Stomach (tissue), 9 donors: Measurements from ENCODE around the gene AGBL4. TPM values are rescaled to one million over a fixed set of nuclear protein-coding genes. Genes with fewer than 3 reads are reported as not detected.

Source experiments
- DNase-seq, 2 donors: peaks; one replicate each; pipeline versions ENCODE4 v3.0.0 to v3.0.0-alpha.2; 2013 to 2019
- H3K27ac ChIP-seq, 5 donors: fragments of 200-600 bp in 4 of 5; sonication (generic) in 4 of 5; one replicate each; pipeline ENCODE4 v1.5.1; 2013 to 2019; ENCODE audit warnings: mild to moderate bottlenecking in 1 of 5, moderate library complexity in 1 of 5
- H3K27me3 ChIP-seq, 3 donors: fragments of 200-600 bp; sonication (generic); one replicate each; pipeline ENCODE4 v1.5.1; 2017 to 2019; ENCODE audit warnings: mixed run types in 1 of 3
- H3K36me3 ChIP-seq, 4 donors: fragments of 200-600 bp; sonication (generic); 1 replicate in 3 of 4; 2 replicates in 1 of 4; pipeline ENCODE4 v1.5.1; 2016 to 2019
- H3K4me1 ChIP-seq, 4 donors: fragments of 200-600 bp; sonication (generic); one replicate each; pipeline ENCODE4 v1.5.1; 2016 to 2019
- H3K4me3 ChIP-seq, 4 donors: fragments of 200-600 bp; sonication (generic) in 3 of 4; one replicate each; pipeline ENCODE4 v1.5.1; 2016 to 2019; ENCODE audit warnings: mild to moderate bottlenecking in 1 of 4
- H3K9me3 ChIP-seq, 4 donors: fragments of 200-600 bp; sonication (generic); one replicate each; pipeline ENCODE4 v1.5.1; 2016 to 2019
- EP300 ChIP-seq: sonication (generic); formaldehyde crosslinking; IDR thresholded peaks from one replicate; pipeline ENCODE4 v1.6.1; 2017; ENCODE audit warnings: antibody characterized with exemption
- POLR2A ChIP-seq, 4 donors: fragments of 450-650 bp; IDR thresholded peaks; one replicate each; pipeline ENCODE4 v1.6.1; 2016; ENCODE audit warnings: antibody characterized with exemption in 4 of 4, control low read depth in 2 of 4, mild to moderate bottlenecking in 1 of 4, moderate library complexity in 1 of 4
- POLR2AphosphoS5 ChIP-seq, 3 donors: sonication (generic); formaldehyde crosslinking; IDR thresholded peaks; one replicate each; pipeline ENCODE4 v1.6.1; 2016; ENCODE audit warnings: antibody characterized with exemption in 3 of 3
- WGBS, 5 donors: extraction: QIAGEN DNeasy Blood & Tissue Kit in 3 of 5; methylation state at CpG; one replicate each; pipeline versions ENCODE4 v1.1.5 to v1.1.7; 2013 to 2018; 5-methylcytosine and 5-hydroxymethylcytosine counted together
- intact Hi-C: fragments of 100-400 bp; cut with DNase I; formaldehyde crosslinking; loops from one replicate; pipeline ENCODE4 v1.15.1; 2023; ENCODE audit warnings: low total_unique reads
- polyA plus RNA-seq, 3 donors: library from polyadenylated mRNA; stranded (reverse); fragments of 200-250 nt; gene quantifications; one replicate each; pipeline ENCODE4 v1.2.3, GENCODE V29; 2013
- total RNA-seq, 5 donors: library from RNA; depleted of rRNA; stranded (reverse); fragments of >200 nt; gene quantifications; one replicate each; pipeline versions ENCODE4 v1.1.0 to v1.2.3, GENCODE V29; 2014 to 2016
- TF ChIP-seq, protein P1 (sequence below), 7 experiments: fragments of 450-650 bp in 4 of 7; fragments of 200-600 bp in 3 of 7; sonication (generic) in 3 of 7; IDR thresholded peaks; one replicate each; pipeline ENCODE4 v1.5.1; 2016 to 2019; ENCODE audit warnings: antibody characterized with exemption in 7 of 7, control low read depth in 2 of 7, mild to moderate bottlenecking in 1 of 7
- donor health status: healthy with polysubstance abuse.
- donor health status: Bipolar disorder and iron deficiency.
- donor health status: healthy.

The AGBL4 gene
- total and polyA plus RNA-seq, 8 donors: 0.92 TPM; not detected in 7

DNA sequence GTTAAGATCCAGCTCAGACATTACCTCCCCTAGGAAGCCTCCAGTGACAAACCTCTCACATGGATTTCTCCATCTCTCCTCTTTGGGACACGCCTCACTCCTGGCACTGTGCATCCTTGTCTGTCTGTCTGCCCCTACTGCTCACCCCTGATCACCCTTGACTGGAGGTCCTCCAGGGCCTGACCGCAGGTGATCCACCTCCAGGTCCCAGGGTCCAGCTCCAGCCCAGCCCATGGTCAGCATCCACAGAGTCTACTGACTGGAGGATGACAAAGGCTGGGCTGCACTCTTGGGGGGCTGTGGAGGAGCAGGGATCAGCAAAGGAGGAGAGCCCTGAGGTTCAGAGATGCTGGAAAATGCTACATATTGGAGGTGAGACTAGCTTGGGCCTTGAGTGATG lies 1312.8 kb downstream of the AGBL4 start:
- no peak overlapping the region for H3K27ac ChIP-seq
- WGBS, 5 donors: 93 to 100% (median 95%) methylated on average over 2 of the region's 2 CpGs
- H3K9me3 ChIP-seq: no peaks in the 10 kb centered on the region
- no peaks in the 10 kb centered on the region for H3K27me3 ChIP-seq
- no peak overlapping the region for H3K4me3 ChIP-seq
- no peak for DNase-seq
- intact Hi-C loops: no loop called here
- no peaks in the 10 kb centered on the region for H3K36me3 ChIP-seq
- H3K4me1 ChIP-seq: no peaks in the 10 kb centered on the region
- TF ChIP-seq POLR2A (IDR thresholded peaks at IDR 0.05): no peak
- TF ChIP-seq, protein P1, sequence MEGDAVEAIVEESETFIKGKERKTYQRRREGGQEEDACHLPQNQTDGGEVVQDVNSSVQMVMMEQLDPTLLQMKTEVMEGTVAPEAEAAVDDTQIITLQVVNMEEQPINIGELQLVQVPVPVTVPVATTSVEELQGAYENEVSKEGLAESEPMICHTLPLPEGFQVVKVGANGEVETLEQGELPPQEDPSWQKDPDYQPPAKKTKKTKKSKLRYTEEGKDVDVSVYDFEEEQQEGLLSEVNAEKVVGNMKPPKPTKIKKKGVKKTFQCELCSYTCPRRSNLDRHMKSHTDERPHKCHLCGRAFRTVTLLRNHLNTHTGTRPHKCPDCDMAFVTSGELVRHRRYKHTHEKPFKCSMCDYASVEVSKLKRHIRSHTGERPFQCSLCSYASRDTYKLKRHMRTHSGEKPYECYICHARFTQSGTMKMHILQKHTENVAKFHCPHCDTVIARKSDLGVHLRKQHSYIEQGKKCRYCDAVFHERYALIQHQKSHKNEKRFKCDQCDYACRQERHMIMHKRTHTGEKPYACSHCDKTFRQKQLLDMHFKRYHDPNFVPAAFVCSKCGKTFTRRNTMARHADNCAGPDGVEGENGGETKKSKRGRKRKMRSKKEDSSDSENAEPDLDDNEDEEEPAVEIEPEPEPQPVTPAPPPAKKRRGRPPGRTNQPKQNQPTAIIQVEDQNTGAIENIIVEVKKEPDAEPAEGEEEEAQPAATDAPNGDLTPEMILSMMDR (IDR thresholded peaks at IDR 0.05): no peak
- TF ChIP-seq EP300: no peak
- TF ChIP-seq POLR2AphosphoS5 (IDR thresholded peaks at IDR 0.05): no peak

DNA sequence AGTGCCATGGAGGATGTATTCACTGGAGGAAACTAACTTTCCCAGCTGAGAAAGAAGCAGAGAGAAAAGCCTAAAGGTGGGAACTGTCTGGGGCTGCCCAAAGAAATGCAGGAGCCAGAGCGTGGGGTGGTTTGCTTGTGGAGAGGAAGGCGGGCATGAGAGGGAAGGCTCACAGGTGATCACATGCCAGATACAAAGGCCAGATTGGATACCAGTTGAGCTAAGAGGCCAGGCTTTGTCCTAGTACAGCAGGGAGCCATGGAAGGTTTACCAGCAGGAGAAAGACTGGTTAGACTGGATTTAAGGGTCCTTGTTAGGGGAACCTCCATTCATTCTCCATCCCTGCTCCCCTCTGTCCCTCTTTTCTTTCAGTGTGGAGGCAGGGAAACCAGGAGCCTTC lies 1313.4 kb downstream of the AGBL4 start:
- intact Hi-C loops: no loop called here
- no peak overlapping the region for H3K27ac ChIP-seq
- no peak for DNase-seq
- H3K36me3 ChIP-seq: no peaks in the 10 kb centered on the region
- 82 to 100% (median 86%) methylated on average over 2 of the region's 2 CpGs for WGBS, 5 donors
- TF ChIP-seq EP300 (no peak), POLR2AphosphoS5 (IDR thresholded peaks at IDR 0.05) (no peak), POLR2A (IDR thresholded peaks at IDR 0.05) (no peak)
- TF ChIP-seq, protein P1 (IDR thresholded peaks at IDR 0.05): no peak
- no peak overlapping the region for H3K4me3 ChIP-seq
- no peaks in the 10 kb centered on the region for H3K4me1 ChIP-seq
- H3K9me3 ChIP-seq: no peaks in the 10 kb centered on the region
- H3K27me3 ChIP-seq: no peaks in the 10 kb centered on the region

DNA sequence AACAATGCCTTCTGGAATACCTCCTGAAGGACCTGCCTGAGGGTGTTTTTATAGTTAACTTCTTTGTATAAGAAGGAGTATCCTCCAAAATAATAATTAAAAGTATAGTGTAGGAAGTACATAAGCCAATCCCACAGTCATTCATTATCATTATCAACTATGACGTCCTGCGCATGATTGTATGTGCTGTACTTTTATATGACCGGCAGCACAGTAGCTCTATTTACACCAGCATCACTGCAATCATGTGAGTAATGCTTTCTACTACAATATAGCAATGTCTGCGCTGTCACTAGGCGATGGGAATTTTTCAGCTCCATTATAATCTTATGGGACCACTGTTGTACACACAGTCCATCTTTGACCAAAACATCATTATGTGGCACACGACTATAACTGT lies 1319.0 kb downstream of the AGBL4 start:
- no peaks in the 10 kb centered on the region for H3K9me3 ChIP-seq
- H3K27ac ChIP-seq: no peak overlapping the region
- 84 to 90% (median 87%) methylated on average over 6 of the region's 6 CpGs for WGBS, 5 donors

DNA sequence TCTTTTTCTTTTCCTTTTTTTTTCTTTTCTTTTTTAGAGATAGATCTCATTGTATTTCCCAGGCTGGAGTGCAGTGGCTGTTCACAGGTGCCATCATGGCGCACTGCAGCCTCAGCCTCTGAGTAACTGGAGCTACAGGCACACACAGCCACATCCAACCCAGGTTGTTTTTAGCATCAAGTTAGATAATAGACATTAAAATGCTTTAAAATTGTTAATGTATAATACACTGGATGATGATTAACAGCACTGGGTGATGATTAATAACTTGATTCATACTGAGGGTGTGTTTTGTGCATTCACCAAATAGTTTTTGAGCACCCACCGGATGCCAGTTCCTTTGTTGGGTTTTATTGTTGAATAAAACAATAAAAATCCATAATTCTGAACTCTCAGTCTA lies 1322.3 kb downstream of the AGBL4 start:
- no peaks in the 10 kb centered on the region for H3K9me3 ChIP-seq
- TF ChIP-seq EP300 (no peak), POLR2AphosphoS5 (IDR thresholded peaks at IDR 0.05) (no peak), POLR2A (IDR thresholded peaks at IDR 0.05) (no peak)
- TF ChIP-seq, protein P1 (IDR thresholded peaks at IDR 0.05): no peak
- peaks cover 0 to 4% (median 0%) of the 10 kb centered on the region in 3 donors for H3K27me3 ChIP-seq
- H3K27ac ChIP-seq: no peak overlapping the region
- WGBS, 5 donors: 77 to 88% (median 84%) methylated on average over 2 of the region's 2 CpGs
- DNase-seq: no peak
- H3K36me3 ChIP-seq: no peaks in the 10 kb centered on the region
- H3K4me3 ChIP-seq: no peak overlapping the region
- H3K4me1 ChIP-seq: no peaks in the 10 kb centered on the region
- intact Hi-C loops: no loop called here

More for the DNA sequence above, 1319.0 kb downstream of the AGBL4 start:
- intact Hi-C loops: no loop called here
- Histone ChIP-seq H3K4me3 (no peak overlapping the region), H3K27me3 (no peaks in the 10 kb centered on the region), H3K4me1 (no peaks in the 10 kb centered on the region), H3K36me3 (no peaks in the 10 kb centered on the region)
- TF ChIP-seq, protein P1 (IDR thresholded peaks at IDR 0.05): no peak
- TF ChIP-seq POLR2AphosphoS5 (IDR thresholded peaks at IDR 0.05): no peak
- no peak for TF ChIP-seq POLR2A (IDR thresholded peaks at IDR 0.05)
- TF ChIP-seq EP300: no peak
- DNase-seq: no peak
